Fibroblast of peridontal ligament (primary cell): ENCODE measurements around the gene FLRT1.

Experiments used
- DNase-seq: peaks from one replicate; pipeline ENCODE4 v3.0.0-alpha.2; 2010; ENCODE audit errors: extremely low read depth

Gene FLRT1

GRCh38 chr11:64006398-64006797 is 29.3 kb upstream of the FLRT1 start:
- no peak for DNase-seq

- peak; percentile 31 for DNase-seq
These were observed 28.5 kb upstream of the FLRT1 start for GRCh38 chr11:64007160-64007628.

- DNase-seq: peak; percentile 43
These were observed 28.0 kb upstream of the FLRT1 start for GRCh38 chr11:64007629-64008282.

GRCh38 chr11:64008283-64008913 is 27.3 kb upstream of the FLRT1 start:
- no peak for DNase-seq

- no peak for DNase-seq
These were observed 26.7 kb upstream of the FLRT1 start for GRCh38 chr11:64008914-64009633.

GRCh38 chr11:64009710-64010109 is 26.0 kb upstream of the FLRT1 start:
- DNase-seq: no peak

- no peak for DNase-seq
These were observed 24.9 kb upstream of the FLRT1 start for GRCh38 chr11:64010783-64011182.

GRCh38 chr11:64011371-64011770 is 24.4 kb upstream of the FLRT1 start:
- DNase-seq: no peak

GRCh38 chr11:64013141-64013896 is 22.4 kb upstream of the FLRT1 start:
- DNase-seq: no peak

GRCh38 chr11:64014356-64014755 is 21.4 kb upstream of the FLRT1 start:
- DNase-seq: no peak

- DNase-seq: no peak
These were observed 20.2 kb upstream of the FLRT1 start for GRCh38 chr11:64015510-64015909.

GRCh38 chr11:64015935-64016845 is 19.5 kb upstream of the FLRT1 start:
- no peak for DNase-seq

GRCh38 chr11:64017945-64018224 is 17.8 kb upstream of the FLRT1 start:
- no peak for DNase-seq

- DNase-seq: no peak
These were observed 17.4 kb upstream of the FLRT1 start for GRCh38 chr11:64018310-64018709.

- DNase-seq: no peak
These were observed 16.4 kb upstream of the FLRT1 start for GRCh38 chr11:64019106-64020037.

GRCh38 chr11:64020976-64021756 is 14.6 kb upstream of the FLRT1 start:
- DNase-seq: no peak

GRCh38 chr11:64021757-64022093 is 14.0 kb upstream of the FLRT1 start:
- no peak for DNase-seq

- DNase-seq: no peak
These were observed 13.5 kb upstream of the FLRT1 start for GRCh38 chr11:64022125-64022784.
